GM19238 (cell line): Measurements from ENCODE around the gene TUBB3.
A peak's percentile ranks its signal among the peaks of the same experiment; 100 is the strongest.
"Not testable (repeated sequence)": the region's sequence is repeated elsewhere in the genome, so short reads cannot be mapped to it uniquely, and the experiment has no call there.

Experiments
- DNase-seq: peaks from one replicate; pipeline ENCODE4 v3.0.0; 2011; ENCODE audit warnings: low spot score; ENCODE audit not compliant: insufficient read length

TUBB3 gene

GRCh38 chr16:89922884-89923639 lies at the start of gene TUBB3:
Gene TUBB3, plus strand, starts transcription at chr16:89923342. Its CDS starts 60 bp downstream, at chr16:89923402.
- DNase-seq, result peak; percentile 71

GRCh38 chr16:89873972-89874689 lies 49.0 kb upstream of the TUBB3 start:
- peak; percentile 84 for DNase-seq

- DNase-seq, result not testable (repeated sequence)
These were observed 44.0 kb upstream of the TUBB3 start for GRCh38 chr16:89879123-89879522.

- no peak for DNase-seq
These were observed 42.4 kb upstream of the TUBB3 start for GRCh38 chr16:89880477-89881367.

- no peak for DNase-seq
These were observed 41.8 kb upstream of the TUBB3 start for GRCh38 chr16:89881368-89881730.

- no peak for DNase-seq
These were observed 39.6 kb upstream of the TUBB3 start for GRCh38 chr16:89883346-89884040.

- DNase-seq, result no peak
These were observed 39.1 kb upstream of the TUBB3 start for GRCh38 chr16:89884041-89884421.

- no peak for DNase-seq
These were observed 35.9 kb upstream of the TUBB3 start for GRCh38 chr16:89887243-89887642.

GRCh38 chr16:89890200-89890599 lies 32.9 kb upstream of the TUBB3 start:
- no peak for DNase-seq

GRCh38 chr16:89890886-89891657 lies 32.1 kb upstream of the TUBB3 start:
- no peak for DNase-seq

- DNase-seq, result no peak
These were observed 31.0 kb upstream of the TUBB3 start for GRCh38 chr16:89892055-89892630.

- DNase-seq, result no peak
These were observed 30.5 kb upstream of the TUBB3 start for GRCh38 chr16:89892635-89893034.

- no peak for DNase-seq
These were observed 29.2 kb upstream of the TUBB3 start for GRCh38 chr16:89893642-89894548.

GRCh38 chr16:89895482-89896250 lies 27.5 kb upstream of the TUBB3 start:
- no peak for DNase-seq

- no peak for DNase-seq
These were observed 25.9 kb upstream of the TUBB3 start for GRCh38 chr16:89897204-89897603.

GRCh38 chr16:89898201-89898967 lies 24.8 kb upstream of the TUBB3 start:
- DNase-seq, result no peak

- DNase-seq, result no peak
These were observed 23.2 kb upstream of the TUBB3 start for GRCh38 chr16:89899879-89900481.
